IMR-90 (cell line): ENCODE measurements around the gene TEPSIN. TPM values are rescaled to one million over a fixed set of nuclear protein-coding genes. Genes with fewer than 3 reads are reported as not detected.

Source experiments
- ATAC-seq: fragments of 200-7000 bp; cut with Tn5 transposase; 2 replicates; pipeline ENCODE4 v1.9.1; 2020; ENCODE audit warnings: low read depth, mild to moderate bottlenecking, moderate library complexity
- BruUV-seq: library from RNA; stranded (reverse); fragments of 400-500 nt; replicated peaks from 2 replicates; lab custom pipeline; 2021; lab: Mats Ljungman, UMichigan
- CTCF ChIA-PET: fragments of 300-600 bp; formaldehyde crosslinking; extraction: SDS; loops from one replicate; lab custom pipeline; 2021; ENCODE audit warnings: antibody characterized with exemption; lab: Yijun Ruan, JAX
- POLR2A ChIA-PET: fragments of 300-600 bp; sonication (Branson Sonifier 250); formaldehyde crosslinking; loops from one replicate; lab custom pipeline; 2022; ENCODE audit warnings: antibody characterized with exemption; ENCODE audit not compliant: unreplicated experiment; lab: Charles Lee
- DNase-seq: peaks from one replicate; pipeline ENCODE4 v3.0.0; 2013
- H2AFZ ChIP-seq: replicated peaks from 2 replicates; pipeline ENCODE3; 2013; ENCODE audit warnings: low read length, mild to moderate bottlenecking; ENCODE audit not compliant: poor library complexity
- H2AK5ac ChIP-seq: 2 replicates; pipeline ENCODE4 v1.6.1; 2013; ENCODE audit warnings: low read depth, low read length, inconsistent platforms
- H2AK9ac ChIP-seq: replicated peaks from 2 replicates; pipeline ENCODE3; 2013; ENCODE audit warnings: mild to moderate bottlenecking, low read depth, low read length, moderate library complexity; ENCODE audit not compliant: poor library complexity
- H2BK120ac ChIP-seq: 2 replicates; pipeline ENCODE4 v1.6.1; 2013; ENCODE audit warnings: low read depth, low read length, inconsistent platforms
- H2BK15ac ChIP-seq: 3 replicates; pipeline ENCODE4 v1.6.1; 2013; ENCODE audit warnings: low read depth, low read length, inconsistent platforms
- H2BK20ac ChIP-seq: 2 replicates; pipeline ENCODE4 v1.6.1; 2013; ENCODE audit warnings: low read depth, mild to moderate bottlenecking, inconsistent platforms, low read length, moderate library complexity
- H2BK5ac ChIP-seq: 2 replicates; pipeline ENCODE4 v1.6.1; 2013; ENCODE audit warnings: mild to moderate bottlenecking, low read depth, low read length, inconsistent platforms; ENCODE audit not compliant: poor library complexity, severe bottlenecking
- H3K14ac ChIP-seq: replicated peaks from 2 replicates; pipeline ENCODE4 v1.6.1; 2013; ENCODE audit warnings: low read depth, low read length, inconsistent platforms
- H3K18ac ChIP-seq: 2 replicates; pipeline ENCODE4 v1.6.1; 2013; ENCODE audit warnings: low read depth, low read length, control low read depth
- H3K23ac ChIP-seq: 2 replicates; pipeline ENCODE4 v1.6.1; 2013; ENCODE audit warnings: low read depth, low read length, inconsistent platforms
- H3K27ac ChIP-seq: 2 replicates; pipeline ENCODE4 v1.5.1; 2013; ENCODE audit warnings: mild to moderate bottlenecking, control low read depth, low read length; ENCODE audit not compliant: insufficient read depth
- H3K27me3 ChIP-seq: 2 replicates; pipeline ENCODE4 v1.6.1; 2013; ENCODE audit warnings: low read length; ENCODE audit not compliant: control insufficient read depth, insufficient read depth
- H3K36me3 ChIP-seq: 2 replicates; pipeline ENCODE4 v1.6.1; 2013; ENCODE audit warnings: low read length, mixed read lengths; ENCODE audit not compliant: control insufficient read depth, insufficient read depth
- H3K4ac ChIP-seq: 2 replicates; pipeline ENCODE4 v1.6.1; 2013; ENCODE audit warnings: low read depth, low read length, inconsistent platforms
- H3K4me1 ChIP-seq: 2 replicates; pipeline ENCODE4 v1.6.1; 2013; ENCODE audit warnings: low read length, mixed read lengths; ENCODE audit not compliant: control insufficient read depth, insufficient read depth
- H3K4me2 ChIP-seq: 2 replicates; pipeline ENCODE4 v1.6.1; 2013; ENCODE audit warnings: low read depth, mild to moderate bottlenecking, control low read depth, low read length, moderate library complexity
- H3K4me3 ChIP-seq: 2 replicates; pipeline ENCODE4 v1.5.1; 2013; ENCODE audit warnings: low read depth, mild to moderate bottlenecking, control low read depth, low read length, moderate library complexity; ENCODE audit not compliant: insufficient read depth
- H3K56ac ChIP-seq: 2 replicates; pipeline ENCODE4 v1.6.1; 2013; ENCODE audit warnings: low read length, inconsistent platforms; ENCODE audit not compliant: insufficient read depth; ENCODE audit errors: extremely low read depth
- H3K79me1 ChIP-seq, 2 experiments: 2 replicates each; pipeline ENCODE4 v1.6.1; 2013; ENCODE audit warnings: low read length in 2 of 2, inconsistent platforms in 1 of 2, low read depth in 1 of 2
- H3K9ac ChIP-seq: 2 replicates; pipeline ENCODE4 v1.6.1; 2013; ENCODE audit warnings: low read depth, low read length, control low read depth
- H3K9me1 ChIP-seq: 2 replicates; pipeline ENCODE4 v1.6.1; 2013; ENCODE audit warnings: low read length, inconsistent platforms; ENCODE audit not compliant: insufficient read depth
- H3K9me3 ChIP-seq: 2 replicates; pipeline ENCODE4 v1.6.1; 2013; ENCODE audit warnings: low read length; ENCODE audit not compliant: control insufficient read depth, insufficient read depth
- H4K20me1 ChIP-seq: 2 replicates; pipeline ENCODE4 v1.6.1; 2013; ENCODE audit warnings: low read length, inconsistent platforms; ENCODE audit not compliant: insufficient read depth
- H4K5ac ChIP-seq: 2 replicates; pipeline ENCODE4 v1.6.1; 2013; ENCODE audit warnings: mild to moderate bottlenecking, low read depth, low read length, control low read depth
- H4K8ac ChIP-seq, 2 experiments: 2 replicates each; pipeline ENCODE4 v1.6.1; 2013; ENCODE audit warnings: low read depth in 2 of 2, low read length in 2 of 2, control low read depth in 1 of 2, inconsistent platforms in 1 of 2
- H4K91ac ChIP-seq: 2 replicates; pipeline ENCODE4 v1.6.1; 2013; ENCODE audit warnings: low read depth, low read length, inconsistent platforms; ENCODE audit not compliant: insufficient read depth
- BHLHE40 ChIP-seq: fragments of 150-350 bp; IDR thresholded peaks from 2 replicates; pipeline ENCODE4 v1.6.1; 2016; ENCODE audit warnings: mild to moderate bottlenecking, low read depth, low read length
- CEBPB ChIP-seq: IDR thresholded peaks from 2 replicates; pipeline ENCODE4 v1.6.1; 2012; ENCODE audit warnings: low read depth, low read length, improper control_type of control experiment
- CHD1 ChIP-seq: IDR thresholded peaks from 2 replicates; pipeline ENCODE4 v1.6.1; 2012; ENCODE audit warnings: low read depth, low read length, improper control_type of control experiment
- CTCF ChIP-seq: conservative IDR thresholded peaks from 2 replicates; pipeline ENCODE4 v1.5.1; 2012; ENCODE audit warnings: mild to moderate bottlenecking, low read depth, low read length, improper control_type of control experiment
- ELK1 ChIP-seq: fragments of 150-350 bp; IDR thresholded peaks from 2 replicates; pipeline ENCODE4 v1.6.1; 2016; ENCODE audit warnings: low read depth, mild to moderate bottlenecking, low read length, moderate library complexity, borderline replicate concordance
- FOS ChIP-seq: fragments of 150-350 bp; IDR thresholded peaks from 2 replicates; pipeline ENCODE4 v1.6.1; 2016; ENCODE audit warnings: low read depth, low read length
- MAFK ChIP-seq: IDR thresholded peaks from 2 replicates; pipeline ENCODE4 v1.6.1; 2012; ENCODE audit warnings: low read depth, low read length, improper control_type of control experiment
- MAZ ChIP-seq: IDR thresholded peaks from 2 replicates; pipeline ENCODE4 v1.6.1; 2012; ENCODE audit warnings: low read depth, mild to moderate bottlenecking, low read length, improper control_type of control experiment, moderate library complexity, borderline replicate concordance
- MXI1 ChIP-seq: IDR thresholded peaks from 2 replicates; pipeline ENCODE4 v1.6.1; 2012; ENCODE audit warnings: low read depth, mild to moderate bottlenecking, low read length, moderate library complexity, borderline replicate concordance
- NFE2L2 ChIP-seq: fragments of 150-350 bp; IDR thresholded peaks from 2 replicates; pipeline ENCODE4 v1.6.1; 2016; ENCODE audit warnings: low read depth, mild to moderate bottlenecking, low read length
- POLR2A ChIP-seq: IDR thresholded peaks from 2 replicates; pipeline ENCODE4 v1.6.1; 2012; ENCODE audit warnings: mild to moderate bottlenecking, low read depth, low read length
- RAD21 ChIP-seq: IDR thresholded peaks from 2 replicates; pipeline ENCODE4 v1.6.1; 2012; ENCODE audit warnings: low read length, improper control_type of control experiment
- RCOR1 ChIP-seq: IDR thresholded peaks from 2 replicates; pipeline ENCODE4 v1.6.1; 2012; ENCODE audit warnings: mild to moderate bottlenecking, low read length, improper control_type of control experiment; ENCODE audit not compliant: insufficient replicate concordance
- RFX5 ChIP-seq: IDR thresholded peaks from 2 replicates; pipeline ENCODE4 v1.8.0; 2012; ENCODE audit warnings: low read depth, mild to moderate bottlenecking, low read length, moderate library complexity
- SMC3 ChIP-seq: fragments of 150-350 bp; IDR thresholded peaks from 2 replicates; pipeline ENCODE4 v1.6.1; 2016; ENCODE audit warnings: low read depth, mild to moderate bottlenecking, antibody characterized with exemption, low read length, moderate library complexity
- USF2 ChIP-seq: fragments of 150-350 bp; IDR thresholded peaks from 2 replicates; pipeline ENCODE4 v1.6.1; 2017; ENCODE audit warnings: mild to moderate bottlenecking, antibody characterized with exemption, low read length, low read depth
- WGBS, 2 experiments: methylation state at CpG; one replicate each; pipeline versions ENCODE4 v1.1.5 to v1.1.7; 2013; ENCODE audit warnings: missing lambda C conversion rate in 2 of 2; ENCODE audit not compliant: insufficient read length in 1 of 2; ENCODE audit errors: extremely low coverage in 2 of 2; 5-methylcytosine and 5-hydroxymethylcytosine counted together
- dilution Hi-C: fragments of 300-500 bp; cut with HindIII; formaldehyde crosslinking; loops from one replicate; pipeline ENCODE4 v1.14.3; 2018; ENCODE audit warnings: low sequenced_read_pairs; ENCODE audit not compliant: unreplicated experiment
- in situ Hi-C: fragments of 300-500 bp; cut with MboI; formaldehyde crosslinking; loops from 3 replicates; pipeline ENCODE4 v1.14.3; 2019; ENCODE audit warnings: low sequenced_read_pairs, inconsistent platforms, mixed read lengths
- intact Hi-C: fragments of 100-400 bp; cut with micrococcal nuclease; formaldehyde crosslinking; loops from 2 replicates; pipeline ENCODE4 v1.10.0; 2022
- polyA plus RNA-seq, 3 experiments: library from polyadenylated mRNA; depleted of rRNA; stranded (reverse); fragments of >200 nt; gene quantifications; 2 replicates each; pipeline ENCODE4 v1.2.3, GENCODE V29; 2012; ENCODE audit warnings: low replicate concordance in 1 of 3
- total RNA-seq: library from RNA; depleted of rRNA; stranded (reverse); fragments of >200 nt; gene quantifications from 2 replicates; pipeline ENCODE4 v1.2.3, GENCODE V29; 2012

TEPSIN gene
- total and polyA plus RNA-seq, 2 of the 4 experiments (the other 2 are of a cell fraction): 3.2 to 28.1 TPM

- no peak overlapping the region for H2BK20ac ChIP-seq
- TF ChIP-seq CHD1: no peak
- no peak for TF ChIP-seq MXI1
- TF ChIP-seq FOS: no peak
- no peak for TF ChIP-seq RAD21
- no peak for TF ChIP-seq MAZ
- no peak for TF ChIP-seq CEBPB
- no peak for TF ChIP-seq CTCF
- no peak for TF ChIP-seq ELK1
- TF ChIP-seq RCOR1: no peak
- TF ChIP-seq SMC3: no peak
- TF ChIP-seq NFE2L2: no peak
- TF ChIP-seq USF2: no peak
- no peak for TF ChIP-seq POLR2A
- no peak for TF ChIP-seq RFX5
- TF ChIP-seq BHLHE40: no peak
- no peak for TF ChIP-seq MAFK
- intact Hi-C loops (no loop called here), dilution Hi-C loops (no loop called here), in situ Hi-C loops (no loop called here)
- H3K4me3 ChIP-seq: no peak overlapping the region
- ChIA-PET CTCF (no interaction called here), POLR2A (no interaction called here)
- H3K9me3 ChIP-seq: no peaks in the 10 kb centered on the region
- no peak overlapping the region for H3K4ac ChIP-seq
- no peak overlapping the region for H4K5ac ChIP-seq
- no peak overlapping the region for H3K27ac ChIP-seq
- H3K23ac ChIP-seq: no peak overlapping the region
- no peaks in the 10 kb centered on the region for H3K79me1 ChIP-seq
- H2BK120ac ChIP-seq: no peak overlapping the region
- no peak overlapping the region for H2AFZ ChIP-seq
- no peaks in the 10 kb centered on the region for H3K4me1 ChIP-seq
- DNase-seq: no peak
- H4K20me1 ChIP-seq: peaks cover 2% of the 10 kb centered on the region
- H3K14ac ChIP-seq: no peak overlapping the region
- H3K9ac ChIP-seq: no peak overlapping the region
- H2BK15ac ChIP-seq: no peak overlapping the region
- no TSS peak for BruUV-seq
- no peak overlapping the region for H4K8ac ChIP-seq
- 91% methylated on average over 17 of the region's 18 CpGs; no CpG with 5 or more reads in 1 of the 2 experiments for WGBS, 2 experiments
- H2AK9ac ChIP-seq: no peak overlapping the region
- no peak overlapping the region for H3K56ac ChIP-seq
- peaks cover 8% of the 10 kb centered on the region for H3K36me3 ChIP-seq
- H3K9me1 ChIP-seq: no peaks in the 10 kb centered on the region
- H3K4me2 ChIP-seq: no peak overlapping the region
- H3K18ac ChIP-seq: no peak overlapping the region
- H2BK5ac ChIP-seq: no peak overlapping the region
- no peak overlapping the region for H2AK5ac ChIP-seq
- H4K91ac ChIP-seq: no peak overlapping the region
- no peak for ATAC-seq
- H3K27me3 ChIP-seq: no peaks in the 10 kb centered on the region
These were observed 39.4 kb downstream of the TEPSIN start for GRCh38 chr17:81199482-81199830.
